Thymus (tissue), 11 donors: ENCODE data around the gene MCUR1. TPM values are rescaled to one million over a fixed set of nuclear protein-coding genes. Genes with fewer than 3 reads are reported as not detected.

Experiments
- DNase-seq, 9 donors: peaks; one replicate each; pipeline ENCODE4 v3.0.0-alpha.2; 2013; ENCODE audit warnings: low spot score in 9 of 9, low read depth in 6 of 9, missing footprints in 1 of 9
- H3K27ac ChIP-seq, 2 donors: one replicate each; pipeline ENCODE4 v1.5.1; 2013; ENCODE audit warnings: control low read depth in 1 of 2, low read depth in 1 of 2, low read length in 1 of 2, mild to moderate bottlenecking in 1 of 2, moderate library complexity in 1 of 2
- H3K27me3 ChIP-seq, 2 donors: one replicate each; pipeline ENCODE4 v1.5.1; 2013; ENCODE audit warnings: low read length in 1 of 2; ENCODE audit not compliant: control insufficient read depth in 2 of 2, insufficient read depth in 1 of 2
- H3K36me3 ChIP-seq, 2 donors: one replicate each; pipeline ENCODE4 v1.5.1; 2013; ENCODE audit warnings: low read length in 1 of 2, mild to moderate bottlenecking in 1 of 2, moderate library complexity in 1 of 2; ENCODE audit not compliant: control insufficient read depth in 2 of 2, insufficient read depth in 2 of 2
- H3K4me1 ChIP-seq, 2 donors: one replicate each; pipeline ENCODE4 v1.5.1; 2013; ENCODE audit warnings: low read length in 2 of 2; ENCODE audit not compliant: control insufficient read depth in 2 of 2, insufficient read depth in 2 of 2
- H3K4me3 ChIP-seq, 2 donors: one replicate each; pipeline ENCODE4 v1.5.1; 2013; ENCODE audit warnings: low read length in 2 of 2, control low read depth in 1 of 2, mild to moderate bottlenecking in 1 of 2
- H3K9me3 ChIP-seq, 2 donors: one replicate each; pipeline ENCODE4 v1.5.1; 2013; ENCODE audit warnings: low read length in 1 of 2, mild to moderate bottlenecking in 1 of 2; ENCODE audit not compliant: control insufficient read depth in 2 of 2, insufficient read depth in 1 of 2
- WGBS: extraction: QIAGEN DNeasy Blood & Tissue Kit; methylation state at CpG from one replicate; pipeline ENCODE4 v1.1.7; 2013; 5-methylcytosine and 5-hydroxymethylcytosine counted together
- polyA plus RNA-seq: library from polyadenylated mRNA; stranded (reverse); fragments of 200-250 nt; gene quantifications from one replicate; pipeline ENCODE4 v1.2.3, GENCODE V29; 2013
- total RNA-seq: library from RNA; stranded (reverse); fragments of 120-200 nt; gene quantifications from one replicate; pipeline ENCODE4 v1.2.4, GENCODE V29; 2013
- donor health status: healthy.

Gene MCUR1
- total and polyA plus RNA-seq, 2 donors = 15.0 to 17.2 TPM

DNA sequence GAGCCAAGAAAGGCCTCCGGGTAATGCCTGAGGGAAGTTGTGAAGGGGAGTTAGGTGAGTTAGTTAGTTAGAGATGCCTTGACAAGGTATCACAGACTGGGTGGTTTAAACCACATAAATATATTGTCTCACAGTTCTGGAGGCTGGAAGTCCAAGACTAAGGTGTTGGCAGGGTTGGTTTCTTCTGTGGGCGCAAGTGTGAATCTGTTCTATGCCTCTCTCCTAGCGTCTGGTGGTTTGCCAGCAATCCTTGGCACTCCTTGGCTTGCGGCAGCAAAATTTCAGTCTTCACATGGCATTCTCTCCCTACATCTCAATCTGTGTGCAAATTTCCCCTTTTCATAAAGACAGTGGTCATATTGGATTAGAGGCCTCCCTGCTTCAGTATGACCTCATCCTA, 73.0 kb downstream of the MCUR1 start:
- peaks cover 0 to 5% of the 10 kb centered on the region in 2 donors for H3K9me3 ChIP-seq
- H3K36me3 ChIP-seq = no peaks in the 10 kb centered on the region
- H3K4me3 ChIP-seq = no peak overlapping the region
- H3K4me1 ChIP-seq = no peaks in the 10 kb centered on the region
- no peaks in the 10 kb centered on the region for H3K27me3 ChIP-seq
- no peak overlapping the region for H3K27ac ChIP-seq
- WGBS = 85% methylated on average over 4 of the region's 4 CpGs
- no peak for DNase-seq

Other genes with a start within 250 kb of the MCUR1 start
- gene SIRT5, start 240.0 kb downstream of the MCUR1 start, total RNA-seq = 12.2 TPM
- gene SIRT5, start 240.0 kb downstream of the MCUR1 start, polyA plus RNA-seq = 13.3 TPM
- 62.5 TPM for gene NOL7, start 199.2 kb downstream of the MCUR1 start, total RNA-seq
- gene NOL7, start 199.2 kb downstream of the MCUR1 start, polyA plus RNA-seq = 63.6 TPM
- 23.4 TPM for gene RANBP9, start 102.7 kb downstream of the MCUR1 start, total RNA-seq
- gene RANBP9, start 102.7 kb downstream of the MCUR1 start, polyA plus RNA-seq = 37.9 TPM
- gene RNF182, start 110.4 kb upstream of the MCUR1 start, total RNA-seq = 0.90 TPM
- 1.4 TPM for gene RNF182, start 110.4 kb upstream of the MCUR1 start, polyA plus RNA-seq